ENCODE data around the gene GPATCH2L. TPM values are rescaled to one million over a fixed set of nuclear protein-coding genes. Genes with fewer than 3 reads are reported as not detected.
A peak's percentile ranks its signal among the peaks of the same experiment; 100 is the strongest.

Gene GPATCH2L
- total RNA-seq, result 10 to 100 TPM; 32.5 to 52.5 (median 38.0) TPM
- polyA plus RNA-seq, result 10 to 100 TPM in 1 of 2 donors, 1 to 10 TPM in 1; 7.0 to 15.3 TPM
- long read RNA-seq, donor 1, full-length matches to known transcripts, result 5 of 38 reads
- long read RNA-seq, donor 1, partial matches to known transcripts, result 17 of 38 reads
- long read RNA-seq, donor 1, other reads (novel, unspliced or antisense), result 16 of 38 reads
- long read RNA-seq, donor 2, full-length matches to known transcripts, result 2 of 2 reads
- long read RNA-seq, donor 2, partial matches to known transcripts, result 0 of 2 reads
- long read RNA-seq, donor 2, other reads (novel, unspliced or antisense), result 0 of 2 reads
- long read RNA-seq, donor 3, full-length matches to known transcripts, result 11 of 27 reads
- long read RNA-seq, donor 3, partial matches to known transcripts, result 6 of 27 reads
- long read RNA-seq, donor 3, other reads (novel, unspliced or antisense), result 10 of 27 reads

DNA sequence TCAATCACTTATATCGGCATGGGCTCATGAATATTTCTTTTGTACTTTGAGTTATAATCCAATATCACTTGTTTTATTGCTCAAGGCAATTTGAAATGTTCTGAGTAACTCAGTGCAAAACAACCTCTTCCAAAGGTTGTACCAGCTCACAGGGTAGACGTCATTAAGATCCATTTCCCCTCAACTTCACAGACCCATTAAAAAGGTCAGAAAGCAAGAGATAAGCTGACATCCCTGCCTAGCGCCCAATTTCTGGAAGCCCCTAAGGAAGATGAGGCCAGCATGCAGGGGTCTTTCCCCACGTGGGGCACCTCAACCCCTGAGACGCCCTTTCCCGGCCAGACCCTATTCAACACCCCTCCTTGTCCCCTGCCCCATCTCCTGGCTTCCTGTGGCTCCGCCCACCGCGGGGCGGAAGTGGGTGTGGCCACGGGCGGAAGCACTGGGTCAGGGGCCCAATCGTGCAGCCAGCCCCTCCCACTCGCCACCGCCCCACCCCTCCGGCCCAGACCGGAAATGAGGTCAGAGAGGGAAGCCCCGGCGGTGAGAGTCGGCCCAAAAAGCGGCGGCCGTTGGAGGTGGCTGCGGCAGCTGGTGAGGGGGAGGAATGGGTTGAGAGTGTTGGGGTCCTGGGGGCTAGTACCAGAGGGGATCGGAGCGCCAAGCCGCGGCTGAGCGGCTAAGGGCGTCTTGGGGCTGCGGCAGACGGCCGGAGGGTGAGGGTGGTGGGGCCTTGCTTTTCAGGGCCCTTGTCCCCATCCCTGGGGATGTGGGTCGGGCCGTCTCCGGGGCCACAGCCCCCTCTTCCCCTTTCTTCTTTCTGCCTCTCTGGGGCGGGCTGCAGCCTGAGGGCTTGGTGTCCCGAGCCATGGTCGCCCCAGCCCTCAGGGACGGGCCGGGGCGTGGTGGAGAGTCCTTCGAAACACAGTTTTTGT lies at the start of gene GPATCH2L:
Gene GPATCH2L, plus strand, starts transcription at position 525 of the 935 bp plus-strand sequence. CDS start 2,442 bp downstream, outside the sequence.
- intact Hi-C loops (cut with DNase I), result no loop called here

DNA sequence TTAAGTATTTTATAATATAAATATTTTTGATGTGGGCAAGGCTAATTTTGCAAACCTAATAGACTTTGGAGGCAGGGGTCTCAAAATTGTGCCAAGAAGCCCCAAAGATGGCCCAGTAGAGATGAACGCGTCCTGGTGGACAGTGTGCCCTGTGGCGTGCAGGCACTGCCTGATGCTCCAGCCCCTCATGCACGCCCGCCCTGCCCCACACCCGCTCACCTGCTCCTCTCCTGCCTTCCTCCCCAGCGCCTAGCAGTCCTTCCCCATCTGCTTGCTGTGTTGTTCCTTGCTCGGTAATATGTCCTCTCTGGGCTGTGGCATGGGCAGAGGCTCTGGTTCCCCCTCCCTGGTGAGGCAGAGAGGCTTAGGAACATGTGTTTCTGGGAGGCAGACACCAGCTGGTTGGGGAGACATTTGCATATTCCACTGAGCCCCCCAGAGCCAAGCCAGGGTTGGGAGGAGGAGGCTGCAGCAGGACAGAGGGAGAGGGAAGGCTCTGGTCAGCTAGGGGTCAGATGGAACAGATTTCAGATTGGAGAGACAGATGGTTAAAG lies 46.8 kb upstream of the GPATCH2L start:
- Histone ChIP-seq H3K27me3 (no peaks in the 10 kb centered on the region), H3K4me3 (no peak overlapping the region), H3K27ac (no peak overlapping the region), H3K36me3 (no peaks in the 10 kb centered on the region), H3K9me3 (no peaks in the 10 kb centered on the region), H3K4me1 (ENCODE audit: insufficient read depth) (no peaks in the 10 kb centered on the region)
- DNase-seq, result no peak
- TF ChIP-seq, protein P1, sequence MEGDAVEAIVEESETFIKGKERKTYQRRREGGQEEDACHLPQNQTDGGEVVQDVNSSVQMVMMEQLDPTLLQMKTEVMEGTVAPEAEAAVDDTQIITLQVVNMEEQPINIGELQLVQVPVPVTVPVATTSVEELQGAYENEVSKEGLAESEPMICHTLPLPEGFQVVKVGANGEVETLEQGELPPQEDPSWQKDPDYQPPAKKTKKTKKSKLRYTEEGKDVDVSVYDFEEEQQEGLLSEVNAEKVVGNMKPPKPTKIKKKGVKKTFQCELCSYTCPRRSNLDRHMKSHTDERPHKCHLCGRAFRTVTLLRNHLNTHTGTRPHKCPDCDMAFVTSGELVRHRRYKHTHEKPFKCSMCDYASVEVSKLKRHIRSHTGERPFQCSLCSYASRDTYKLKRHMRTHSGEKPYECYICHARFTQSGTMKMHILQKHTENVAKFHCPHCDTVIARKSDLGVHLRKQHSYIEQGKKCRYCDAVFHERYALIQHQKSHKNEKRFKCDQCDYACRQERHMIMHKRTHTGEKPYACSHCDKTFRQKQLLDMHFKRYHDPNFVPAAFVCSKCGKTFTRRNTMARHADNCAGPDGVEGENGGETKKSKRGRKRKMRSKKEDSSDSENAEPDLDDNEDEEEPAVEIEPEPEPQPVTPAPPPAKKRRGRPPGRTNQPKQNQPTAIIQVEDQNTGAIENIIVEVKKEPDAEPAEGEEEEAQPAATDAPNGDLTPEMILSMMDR (IDR thresholded peaks at IDR 0.05), result no peak
- no peak for TF ChIP-seq POLR2A (IDR thresholded peaks at IDR 0.05)
- WGBS, 3 donors, result 74 to 79% (median 77%) methylated on average over 8 of the region's 8 CpGs
- intact Hi-C loops (cut with DNase I), result no loop called here

More for the DNA sequence above, at the start of gene GPATCH2L:
- 2 to 3% (median 3%) methylated on average over 35 to 43 of the region's 43 CpGs for WGBS, 3 donors
- Histone ChIP-seq H3K27me3 (no peaks in the 10 kb centered on the region), H3K27ac (no peak within 1 kb of the TSS), H3K9me3 (no peaks in the 10 kb centered on the region), H3K36me3 (no peaks in the 10 kb centered on the region), H3K4me3 (peak within 1 kb of the TSS; percentile 71), H3K4me1 (ENCODE audit: insufficient read depth) (peaks cover 6% of the 10 kb centered on the region)
- peak; percentile 93 to 97 (median 96) for DNase-seq
- peak; percentile 62 for TF ChIP-seq POLR2A (IDR thresholded peaks at IDR 0.05)
- TF ChIP-seq EP300 (IDR thresholded peaks at IDR 0.05), result no peak
- TF ChIP-seq, protein P1 (IDR thresholded peaks at IDR 0.05), result no peak

DNA sequence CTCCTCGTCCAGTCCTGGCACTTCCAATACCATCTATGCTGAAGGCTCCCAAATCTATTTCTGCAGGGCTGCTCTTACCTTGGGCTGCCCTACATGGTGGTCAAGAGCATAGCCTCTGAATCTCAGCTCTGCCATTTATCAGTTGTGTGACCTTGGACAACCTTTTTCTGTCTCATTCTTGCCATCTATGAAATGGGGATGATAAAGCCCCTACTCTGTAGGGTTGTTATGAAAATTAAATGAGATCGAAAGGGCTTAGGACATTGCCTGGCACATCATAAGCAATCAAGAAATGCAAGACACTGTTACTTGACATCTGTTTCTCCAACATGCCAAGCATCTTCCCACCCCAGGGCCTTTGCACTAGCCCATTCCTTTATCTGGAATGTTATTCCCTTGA lies 45.5 kb upstream of the GPATCH2L start:
- no peak for DNase-seq
- H3K4me1 ChIP-seq (ENCODE audit: insufficient read depth), result no peaks in the 10 kb centered on the region
- WGBS, 3 donors, result 70 to 79% (median 75%) methylated on average over 2 of the region's 2 CpGs
- no peak overlapping the region for H3K27ac ChIP-seq
- TF ChIP-seq, protein P1 (IDR thresholded peaks at IDR 0.05), result no peak
- no peak for TF ChIP-seq EP300 (IDR thresholded peaks at IDR 0.05)
- TF ChIP-seq POLR2A (IDR thresholded peaks at IDR 0.05), result no peak
- H3K9me3 ChIP-seq, result no peaks in the 10 kb centered on the region
- H3K27me3 ChIP-seq, result no peaks in the 10 kb centered on the region
- H3K4me3 ChIP-seq, result no peak overlapping the region
- no peaks in the 10 kb centered on the region for H3K36me3 ChIP-seq
- intact Hi-C loops (cut with DNase I), result no loop called here
